ENCODE data around the gene S100A16.
"Not testable (repeated sequence)": the region's sequence is repeated elsewhere in the genome, so short reads cannot be mapped to it uniquely, and the experiment has no call there.

Gene S100A16

GRCh38 chr1:153566414-153567371 lies 46.2 kb downstream of the S100A16 start:
- in situ Hi-C loops (cut with HindIII; ENCODE audit: low sequenced_read_pairs), result no loop called here

- in situ Hi-C loops (cut with HindIII; ENCODE audit: low sequenced_read_pairs), result no loop called here
These were observed 47.2 kb downstream of the S100A16 start, which contains the start of gene S100A2 for GRCh38 chr1:153565529-153566374. S100A2 (minus strand) TSS chr1:153565844; CDS start chr1:153563877, 1,967 bp downstream.

- in situ Hi-C loops (cut with HindIII; ENCODE audit: low sequenced_read_pairs), result no loop called here
These were observed 48.9 kb downstream of the S100A16 start for GRCh38 chr1:153563991-153564390.

- in situ Hi-C loops (cut with HindIII; ENCODE audit: low sequenced_read_pairs), result no loop called here
These were observed 49.4 kb downstream of the S100A16 start for GRCh38 chr1:153563483-153563901.

- in situ Hi-C loops (cut with HindIII; ENCODE audit: low sequenced_read_pairs), result not testable (repeated sequence)
These were observed 50.9 kb downstream of the S100A16 start for GRCh38 chr1:153562021-153562420.

- in situ Hi-C loops (cut with HindIII; ENCODE audit: low sequenced_read_pairs), result no loop called here
These were observed 51.4 kb downstream of the S100A16 start for GRCh38 chr1:153561466-153561985.

- in situ Hi-C loops (cut with HindIII; ENCODE audit: low sequenced_read_pairs), result no loop called here
These were observed 52.0 kb downstream of the S100A16 start for GRCh38 chr1:153560771-153561465.

GRCh38 chr1:153560241-153560640 lies 52.7 kb downstream of the S100A16 start:
- in situ Hi-C loops (cut with HindIII; ENCODE audit: low sequenced_read_pairs), result no loop called here

- in situ Hi-C loops (cut with HindIII; ENCODE audit: low sequenced_read_pairs), result no loop called here
These were observed 55.1 kb downstream of the S100A16 start for GRCh38 chr1:153557877-153558276.
